HG03095 (cell line): Measurements from ENCODE around the gene CASP9.

Experiments
- ATAC-seq: cut with Tn5 transposase; IDR thresholded peaks from one replicate; pipeline ENCODE4 v1.9.1; 2021; ENCODE audit warnings: moderate library complexity; ENCODE audit not compliant: unreplicated experiment

The CASP9 gene

GRCh38 chr1:15449567-15449966, 74.4 kb downstream of the CASP9 start:
- ATAC-seq: no peak

DNA sequence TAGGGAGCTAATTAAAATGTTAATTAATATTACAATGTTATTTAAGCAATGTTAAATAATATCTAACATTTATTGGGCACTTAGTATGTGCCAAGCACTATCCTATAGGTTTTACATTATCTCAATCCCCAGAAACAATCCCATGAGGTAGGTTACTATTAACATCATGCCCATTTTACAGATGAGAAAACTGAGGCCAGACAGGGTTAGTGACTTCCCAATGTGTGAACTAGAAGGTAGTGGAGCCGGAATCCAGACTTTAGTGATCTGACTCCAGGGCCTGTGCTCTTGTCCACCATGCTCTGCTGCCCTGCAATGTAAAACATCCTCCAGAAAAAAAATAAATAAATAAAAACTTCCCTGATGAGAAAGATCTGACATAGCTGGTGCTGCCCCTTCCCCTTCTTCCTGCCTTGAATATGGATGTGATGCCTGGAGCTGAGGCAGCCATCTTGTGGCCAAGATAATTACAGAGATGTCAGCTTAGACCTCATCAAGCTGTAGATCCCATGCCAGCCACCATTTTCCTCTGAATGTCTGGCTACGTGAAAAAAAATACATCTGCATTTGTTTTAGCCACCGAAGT, 75.0 kb downstream of the CASP9 start:
- no peak for ATAC-seq

- no peak for ATAC-seq
Observed at GRCh38 chr1:15446212-15446611, 77.8 kb downstream of the CASP9 start.

DNA sequence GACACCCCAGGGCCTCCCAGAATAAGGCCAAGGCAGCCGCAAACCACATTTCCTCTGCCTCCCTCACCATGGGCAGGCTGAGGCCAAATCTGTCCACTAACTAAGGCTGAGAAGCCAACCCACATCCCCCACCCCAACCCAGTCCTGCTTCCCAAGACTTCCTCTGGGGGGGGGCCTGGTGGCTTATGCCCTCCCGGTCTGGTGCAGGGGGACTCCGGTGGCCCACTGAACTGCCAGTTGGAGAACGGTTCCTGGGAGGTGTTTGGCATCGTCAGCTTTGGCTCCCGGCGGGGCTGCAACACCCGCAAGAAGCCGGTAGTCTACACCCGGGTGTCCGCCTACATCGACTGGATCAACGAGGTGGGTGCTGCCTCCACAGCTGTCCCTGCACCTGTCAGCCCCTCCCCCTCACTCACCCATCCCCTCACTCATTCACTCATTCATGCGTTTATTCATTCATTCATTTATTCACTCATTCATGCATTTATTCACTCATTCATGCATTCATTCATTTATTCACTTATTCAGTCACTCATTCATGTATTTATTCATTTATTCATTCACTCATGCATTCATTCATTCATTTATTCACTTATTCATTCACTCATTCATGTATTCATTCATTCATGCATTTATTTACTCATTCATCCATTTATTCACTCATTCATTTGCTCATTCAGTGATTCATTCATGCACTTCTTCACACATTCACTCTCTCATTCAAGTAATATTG, 78.5 kb downstream of the CASP9 start:
- no peak for ATAC-seq

DNA sequence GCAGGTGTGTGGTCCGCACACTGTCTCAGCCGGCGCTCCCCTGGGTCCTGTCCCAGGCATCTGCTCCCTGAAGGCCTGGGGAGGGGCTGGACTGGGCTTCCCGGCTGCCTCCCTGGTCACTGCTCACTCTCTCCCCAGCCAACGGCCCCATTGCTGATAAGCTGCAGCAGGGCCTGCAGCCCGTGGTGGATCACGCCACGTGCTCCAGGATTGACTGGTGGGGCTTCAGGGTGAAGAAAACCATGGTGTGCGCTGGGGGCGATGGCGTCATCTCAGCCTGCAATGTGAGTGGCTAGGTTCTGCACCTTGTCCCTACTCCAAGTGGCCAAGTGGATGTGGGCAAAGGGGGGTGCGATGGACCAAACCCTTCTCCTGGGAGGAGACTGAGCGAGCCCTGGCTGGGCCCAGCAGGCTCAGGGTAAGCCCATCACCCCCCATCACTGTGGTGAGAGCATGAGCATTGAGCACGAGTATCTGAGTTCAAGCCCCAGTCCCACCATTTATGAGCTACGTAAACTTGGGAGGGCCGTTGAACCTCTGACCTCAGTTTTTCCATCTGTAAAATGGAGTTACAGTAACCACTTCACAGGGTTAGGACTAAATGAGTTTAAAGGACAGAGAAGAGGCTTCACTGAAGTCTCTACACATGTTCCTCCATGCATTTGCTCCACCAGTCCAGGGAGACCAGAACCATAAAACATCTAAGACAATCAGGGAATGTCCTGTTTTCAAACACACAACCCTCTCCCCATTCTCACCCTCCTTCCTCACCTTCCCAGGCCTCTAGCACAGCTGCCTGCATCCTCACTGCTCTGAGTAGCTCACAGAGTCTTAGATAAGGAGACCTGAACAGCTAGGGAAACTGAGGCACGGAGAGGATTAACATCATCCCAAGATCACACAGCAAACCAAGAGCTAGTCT, 79.3 kb downstream of the CASP9 start:
- no peak for ATAC-seq

DNA sequence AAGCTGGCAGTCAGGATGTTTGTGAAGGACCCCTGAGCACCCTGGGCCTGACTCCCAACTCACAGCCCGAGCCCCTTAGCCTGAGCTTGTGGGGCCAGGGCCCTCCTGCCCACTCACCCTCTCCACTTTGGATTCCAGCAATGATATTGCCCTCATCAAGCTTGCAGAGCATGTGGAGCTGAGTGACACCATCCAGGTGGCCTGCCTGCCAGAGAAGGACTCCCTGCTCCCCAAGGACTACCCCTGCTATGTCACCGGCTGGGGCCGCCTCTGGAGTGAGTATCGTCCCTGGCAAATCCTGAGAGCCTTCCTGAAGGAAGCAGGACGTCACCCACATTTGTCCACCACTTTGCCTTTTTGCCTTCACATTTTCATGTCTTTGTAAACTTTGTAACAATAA, 80.7 kb downstream of the CASP9 start:
- ATAC-seq: no peak

DNA sequence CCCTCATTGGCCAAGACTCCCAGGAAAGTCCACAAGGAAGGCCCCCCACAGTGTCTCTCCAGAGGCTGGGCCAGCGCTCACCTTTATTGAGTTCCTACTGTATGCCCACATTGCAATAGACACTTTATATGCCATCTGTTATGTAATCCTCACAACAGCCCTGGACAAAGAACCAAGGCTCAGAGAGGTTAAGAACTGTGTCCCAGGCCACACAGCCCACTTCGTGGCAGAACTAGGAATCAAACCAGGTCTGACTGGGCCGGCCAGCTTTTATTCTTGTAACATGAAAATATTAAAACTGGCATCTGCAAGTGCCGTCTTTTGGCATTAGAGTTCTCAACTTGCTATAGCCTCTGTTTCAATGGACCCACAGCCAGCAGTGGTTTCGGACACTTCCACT, 81.3 kb downstream of the CASP9 start:
- no peak for ATAC-seq

GRCh38 chr1:15442119-15442518, 81.9 kb downstream of the CASP9 start:
- ATAC-seq: no peak
